DOHH2 (cell line): ENCODE data around the gene LRRTM2.

Experiments
- CTCF ChIP-seq: fragments of 200-600 bp; sonication (generic); IDR thresholded peaks from one replicate; pipeline ENCODE4 v1.5.1; 2014; ENCODE audit warnings: antibody characterized with exemption, mild to moderate bottlenecking, low read depth, low read length; ENCODE audit not compliant: poor library complexity, severe bottlenecking
- EZH2phosphoT487 ChIP-seq: fragments of 200-600 bp; sonication (generic); IDR thresholded peaks from 2 replicates; pipeline ENCODE4 v1.6.1; 2017; ENCODE audit warnings: borderline replicate concordance, mild to moderate bottlenecking, antibody characterized with exemption, low read length, moderate library complexity, mixed read lengths

DNA sequence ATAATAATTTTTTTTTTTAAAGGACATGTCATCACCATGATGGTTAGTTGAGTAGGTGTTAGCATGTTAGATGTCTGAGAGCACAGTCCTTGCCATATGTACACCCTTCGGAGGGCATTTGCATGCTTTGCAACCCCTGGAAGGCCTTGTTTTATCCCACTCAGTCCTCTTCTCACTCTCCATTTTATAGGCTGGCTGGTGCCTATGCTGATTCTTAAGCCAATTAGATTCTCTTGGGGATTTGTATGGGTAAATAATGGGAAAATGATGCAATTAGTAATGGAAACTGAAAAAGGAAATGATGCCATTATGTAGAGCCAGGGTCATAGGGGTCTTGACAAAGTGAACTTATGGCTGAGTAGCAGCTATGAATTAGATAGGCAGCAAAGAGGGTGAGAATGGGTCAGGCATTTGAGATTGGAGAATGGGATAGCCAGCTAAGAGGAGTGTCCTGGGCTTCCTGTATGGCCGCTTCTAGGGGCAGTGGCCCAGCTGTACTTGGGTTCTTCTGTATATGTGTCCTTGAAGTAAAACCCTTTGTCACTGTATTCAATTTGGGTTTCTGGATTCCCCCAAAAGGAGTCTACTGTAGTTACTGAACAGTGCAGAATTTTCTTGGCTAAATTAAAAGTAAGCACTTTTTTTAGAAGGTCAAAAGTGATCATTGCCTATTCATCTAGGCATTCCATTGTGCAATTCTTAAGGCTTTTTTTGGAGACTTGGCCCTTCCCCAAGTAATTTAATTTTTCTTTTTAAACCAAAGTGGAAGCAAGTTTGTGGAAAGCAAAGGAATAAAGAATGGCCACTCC, 31.6 kb downstream of the LRRTM2 start:
- no peak for TF ChIP-seq CTCF
- TF ChIP-seq EZH2phosphoT487, result no peak
